ENCODE results near the gene CC2D2B. TPM values are rescaled to one million over a fixed set of nuclear protein-coding genes. Genes with fewer than 3 reads are reported as not detected.

CC2D2B gene, protein sequence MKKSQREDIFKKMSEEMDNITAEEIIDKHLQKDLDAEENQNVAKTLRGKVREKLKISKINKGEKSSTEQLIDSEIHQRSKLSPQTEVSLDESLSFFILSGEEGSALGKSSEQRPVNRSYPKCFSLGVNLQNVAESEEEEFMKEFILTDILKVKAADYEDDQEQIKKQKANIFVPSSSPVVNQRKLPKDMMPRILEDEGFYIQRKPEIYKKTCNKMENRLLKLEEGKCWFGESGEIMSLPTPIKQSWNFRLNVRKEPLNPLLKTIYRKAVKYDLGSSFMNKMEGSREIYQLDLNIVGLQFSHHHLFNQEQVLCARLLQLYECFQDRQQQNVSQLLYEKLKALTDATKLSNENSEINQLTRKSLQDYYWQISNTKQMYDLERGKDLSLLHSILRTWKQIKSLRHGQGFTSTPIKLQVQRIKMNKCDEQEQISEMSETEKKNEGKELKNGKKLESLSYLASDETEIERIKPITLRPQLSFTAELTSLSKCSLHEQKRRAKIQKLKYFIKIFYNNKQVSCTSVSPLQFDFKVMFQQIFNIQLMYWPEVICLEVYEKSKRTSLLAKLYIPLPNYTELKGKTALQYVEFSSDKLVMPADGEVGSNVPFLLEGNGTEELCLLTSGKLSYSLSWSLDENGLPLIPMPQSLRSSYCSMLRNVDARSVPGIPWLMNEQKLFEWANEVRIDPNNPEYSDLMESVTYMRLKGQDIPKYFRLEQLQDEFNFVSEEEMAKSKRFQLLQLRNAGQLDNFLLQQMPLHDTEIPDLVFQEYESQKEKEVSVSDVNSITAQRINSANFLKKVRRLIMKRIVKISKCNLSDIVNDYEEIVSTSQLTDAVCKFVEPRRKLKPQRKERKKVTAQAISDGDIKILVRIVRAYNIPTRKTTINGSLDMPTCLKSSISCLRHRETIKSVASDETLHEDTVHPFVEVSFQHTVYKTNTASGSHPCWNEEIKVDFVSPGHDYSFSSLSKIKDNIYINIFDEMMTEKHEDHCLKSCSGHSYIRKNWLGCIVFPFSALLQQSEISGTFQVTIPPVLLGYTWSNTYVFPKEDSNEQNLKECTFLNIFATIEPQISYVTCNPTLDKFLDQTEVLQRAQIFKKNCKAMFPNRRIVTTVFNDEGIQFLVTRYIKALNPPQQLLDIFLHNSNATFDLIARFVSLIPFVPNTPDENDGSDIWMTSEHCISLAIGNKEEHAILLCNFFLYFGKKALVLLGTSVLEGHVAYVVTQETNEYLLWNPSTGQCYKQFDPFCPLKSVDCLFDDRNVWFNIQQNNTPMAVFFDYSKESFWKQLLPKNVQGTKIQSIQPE (N-terminal part only)
- total RNA-seq: not detected in 2 replicates

GRCh38 chr10:95907456-95908253 lies at the start of gene CC2D2B:
Gene CC2D2B, plus strand, starts transcription at chr10:95907975. Its CDS starts 3,349 bp downstream, at chr10:95911324.

DNA sequence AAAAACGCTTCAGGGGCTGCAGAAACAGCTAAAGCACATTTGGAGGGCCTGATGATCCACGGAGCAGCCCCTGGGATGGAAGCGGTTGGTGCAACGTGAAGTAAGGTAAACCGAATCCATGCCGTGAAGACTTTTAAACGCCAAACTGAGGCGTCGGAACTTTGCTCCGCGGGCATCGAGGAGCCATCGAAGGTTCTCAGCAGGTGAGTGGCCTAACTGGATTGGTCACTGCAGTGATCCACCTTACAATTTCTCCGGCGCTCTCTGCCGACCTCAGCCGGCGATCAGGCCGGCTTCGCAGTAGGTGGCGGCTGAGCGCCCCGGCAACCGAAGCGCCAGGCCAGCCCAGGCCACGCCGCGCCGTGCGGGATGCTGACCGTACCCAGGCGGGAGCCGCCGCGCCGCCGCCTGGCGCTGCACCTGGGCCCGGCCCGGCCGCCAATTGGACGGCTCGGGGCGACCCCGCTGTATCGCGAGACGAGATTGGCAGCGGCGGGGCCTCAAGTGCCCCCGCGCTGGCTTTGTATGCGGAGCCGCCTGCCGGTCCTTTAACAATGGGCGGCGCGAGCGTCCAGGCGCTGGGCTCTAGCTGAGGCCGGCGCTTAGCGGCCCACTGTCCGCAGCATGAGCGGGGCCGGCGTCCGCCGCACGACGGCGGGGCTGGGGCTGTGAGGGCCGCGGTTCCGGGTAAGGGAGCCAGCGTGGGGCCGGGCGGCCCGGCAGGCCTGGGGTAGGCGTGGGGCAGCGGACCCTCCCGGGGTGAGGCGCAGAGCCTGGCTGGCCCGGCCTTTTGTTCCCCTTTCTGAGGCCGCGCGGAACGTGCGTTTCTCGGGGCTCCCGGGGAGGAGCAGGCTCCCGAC lies 135.5 kb downstream of the CC2D2B start, which contains the start of gene CCNJ:
Gene CCNJ (plus strand): TSS at position 551 of the 860 bp plus-strand sequence. CDS start 811 bp downstream, outside the sequence.

Other genes with a start within 250 kb of the CC2D2B start
- gene TCTN3, start 214.0 kb upstream of the CC2D2B start, total RNA-seq: 36.3 and 45.4 TPM in 2 replicates
- gene ENTPD1, start 151.8 kb upstream of the CC2D2B start, total RNA-seq: 2.3 TPM in 1 of 2 replicates, not detected in the other
- gene CCNJ, start 135.6 kb downstream of the CC2D2B start, total RNA-seq: 1.1 and 3.0 TPM in 2 replicates
- gene ZNF518A, start 222.3 kb downstream of the CC2D2B start, total RNA-seq: 5.5 and 7.7 TPM in 2 replicates